Breast epithelium (tissue), 3 donors: ENCODE measurements around the gene XYLT1.

Experiments
- POLR2A ChIP-seq: fragments of 450-650 bp; IDR thresholded peaks from one replicate; pipeline ENCODE4 v1.6.1; 2016; ENCODE audit warnings: antibody characterized with exemption, mild to moderate bottlenecking, moderate library complexity
- TF ChIP-seq, protein P1 (sequence below), 3 donors: fragments of 450-650 bp; IDR thresholded peaks; one replicate each; pipeline ENCODE4 v1.5.1; 2016 to 2017; ENCODE audit warnings: antibody characterized with exemption in 3 of 3, mild to moderate bottlenecking in 3 of 3, moderate library complexity in 3 of 3

- no peak for TF ChIP-seq POLR2A
- TF ChIP-seq, protein P1, sequence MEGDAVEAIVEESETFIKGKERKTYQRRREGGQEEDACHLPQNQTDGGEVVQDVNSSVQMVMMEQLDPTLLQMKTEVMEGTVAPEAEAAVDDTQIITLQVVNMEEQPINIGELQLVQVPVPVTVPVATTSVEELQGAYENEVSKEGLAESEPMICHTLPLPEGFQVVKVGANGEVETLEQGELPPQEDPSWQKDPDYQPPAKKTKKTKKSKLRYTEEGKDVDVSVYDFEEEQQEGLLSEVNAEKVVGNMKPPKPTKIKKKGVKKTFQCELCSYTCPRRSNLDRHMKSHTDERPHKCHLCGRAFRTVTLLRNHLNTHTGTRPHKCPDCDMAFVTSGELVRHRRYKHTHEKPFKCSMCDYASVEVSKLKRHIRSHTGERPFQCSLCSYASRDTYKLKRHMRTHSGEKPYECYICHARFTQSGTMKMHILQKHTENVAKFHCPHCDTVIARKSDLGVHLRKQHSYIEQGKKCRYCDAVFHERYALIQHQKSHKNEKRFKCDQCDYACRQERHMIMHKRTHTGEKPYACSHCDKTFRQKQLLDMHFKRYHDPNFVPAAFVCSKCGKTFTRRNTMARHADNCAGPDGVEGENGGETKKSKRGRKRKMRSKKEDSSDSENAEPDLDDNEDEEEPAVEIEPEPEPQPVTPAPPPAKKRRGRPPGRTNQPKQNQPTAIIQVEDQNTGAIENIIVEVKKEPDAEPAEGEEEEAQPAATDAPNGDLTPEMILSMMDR (IDR thresholded peaks at IDR 0.05) = no peak
Measured at GRCh38 chr16:17213025-17213424, 257.7 kb downstream of the XYLT1 start.
